Fibroblast of lung (primary cell): ENCODE results near the gene AKAP9.

Experiments
- EZH2 ChIP-seq: IDR thresholded peaks from 2 replicates; pipeline ENCODE4 v1.5.1; 2012; ENCODE audit warnings: low read length, control low read depth, mild to moderate bottlenecking; ENCODE audit errors: missing control alignments
- TF ChIP-seq, protein P1 (sequence below), 2 donors: IDR thresholded peaks in 1 of 2; conservative IDR thresholded peaks in 1 of 2; 1 replicate in 1 of 2; 2 replicates in 1 of 2; pipeline ENCODE4 v1.5.1; 2011 to 2012; ENCODE audit warnings: low read length in 2 of 2, control low read depth in 1 of 2, inconsistent platforms in 1 of 2, low read depth in 1 of 2, mild to moderate bottlenecking in 1 of 2

DNA sequence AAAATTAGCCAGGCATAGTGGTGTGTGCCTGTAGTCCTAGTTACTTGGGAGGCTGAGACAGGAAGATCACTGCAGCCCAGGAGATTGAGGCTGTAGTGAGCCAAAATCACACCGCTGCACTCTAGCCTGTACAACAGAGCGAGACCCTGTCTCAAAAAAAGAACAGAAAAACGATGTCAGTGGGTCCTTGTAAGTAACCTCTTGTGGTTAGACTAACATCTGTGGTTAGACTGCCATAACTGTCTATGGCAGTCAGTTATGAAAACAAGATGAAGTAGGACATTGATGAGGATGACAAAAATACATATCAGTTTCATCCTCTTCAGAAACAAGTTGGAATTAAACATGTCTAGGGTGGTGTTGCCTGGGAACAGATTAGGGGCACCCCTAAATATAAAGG lies 53.3 kb downstream of the AKAP9 start:
- TF ChIP-seq, protein P1, sequence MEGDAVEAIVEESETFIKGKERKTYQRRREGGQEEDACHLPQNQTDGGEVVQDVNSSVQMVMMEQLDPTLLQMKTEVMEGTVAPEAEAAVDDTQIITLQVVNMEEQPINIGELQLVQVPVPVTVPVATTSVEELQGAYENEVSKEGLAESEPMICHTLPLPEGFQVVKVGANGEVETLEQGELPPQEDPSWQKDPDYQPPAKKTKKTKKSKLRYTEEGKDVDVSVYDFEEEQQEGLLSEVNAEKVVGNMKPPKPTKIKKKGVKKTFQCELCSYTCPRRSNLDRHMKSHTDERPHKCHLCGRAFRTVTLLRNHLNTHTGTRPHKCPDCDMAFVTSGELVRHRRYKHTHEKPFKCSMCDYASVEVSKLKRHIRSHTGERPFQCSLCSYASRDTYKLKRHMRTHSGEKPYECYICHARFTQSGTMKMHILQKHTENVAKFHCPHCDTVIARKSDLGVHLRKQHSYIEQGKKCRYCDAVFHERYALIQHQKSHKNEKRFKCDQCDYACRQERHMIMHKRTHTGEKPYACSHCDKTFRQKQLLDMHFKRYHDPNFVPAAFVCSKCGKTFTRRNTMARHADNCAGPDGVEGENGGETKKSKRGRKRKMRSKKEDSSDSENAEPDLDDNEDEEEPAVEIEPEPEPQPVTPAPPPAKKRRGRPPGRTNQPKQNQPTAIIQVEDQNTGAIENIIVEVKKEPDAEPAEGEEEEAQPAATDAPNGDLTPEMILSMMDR (conservative IDR thresholded peaks at IDR 0.05 in 1 of 2, IDR thresholded peaks at IDR 0.05 in 1 of 2; ENCODE audit: low read depth in 1 of 2, low read length in 2 of 2): no peak
- no peak for TF ChIP-seq EZH2
